NCI-H526 treated with DMSO at 0.1 percent for 48 hours (cell line): ENCODE data around the gene TMEM207.
"Not testable (repeated sequence)": the region's sequence is repeated elsewhere in the genome, so short reads cannot be mapped to it uniquely, and the experiment has no call there.

Experiments
- DNase-seq: peaks from one replicate; lab custom pipeline; 2025; lab: John Stamatoyannopoulos, UW

TMEM207 gene

DNA sequence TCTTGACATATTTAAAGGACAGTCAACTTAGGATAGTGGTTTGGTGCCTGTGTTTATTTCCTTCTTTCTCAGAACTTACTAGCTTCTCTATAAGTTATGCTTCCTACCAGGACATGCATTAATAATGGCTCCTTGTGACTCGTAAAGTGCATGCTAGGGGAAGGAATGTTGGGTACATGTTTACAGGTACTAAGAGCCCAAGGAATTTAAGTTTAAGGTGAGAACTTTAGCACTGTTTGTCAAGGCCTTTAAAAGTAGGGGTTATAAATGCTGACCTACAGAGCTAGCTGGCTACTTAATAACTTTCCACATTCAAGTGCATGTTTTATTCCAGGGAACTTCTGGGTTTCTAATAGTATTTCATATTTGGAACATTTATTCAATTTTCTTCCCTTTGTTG lies at the start of gene TMEM207:
TMEM207 (minus strand) TSS at position 101 of the 400 bp plus-strand sequence; CDS start at position 9, 92 bp downstream.
- no peak for DNase-seq

DNA sequence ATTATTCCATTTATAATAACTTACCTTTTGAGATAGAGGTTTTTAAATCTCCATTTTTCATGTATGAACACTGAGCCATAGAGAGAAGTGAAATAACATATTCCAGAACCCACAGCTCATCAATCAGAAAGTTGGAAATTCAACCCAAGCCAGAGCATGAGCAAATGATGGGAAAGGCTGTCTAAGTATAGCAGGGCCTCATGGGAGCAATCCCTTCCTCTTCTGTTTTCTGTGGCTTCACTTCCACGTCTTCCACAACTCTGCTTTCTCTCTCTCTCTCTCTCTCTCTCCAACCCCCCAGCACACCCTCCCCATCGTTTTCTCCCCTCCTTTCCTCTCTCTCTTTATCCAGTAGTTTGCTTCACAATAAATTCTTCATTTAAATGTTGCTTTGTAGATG lies 49.4 kb upstream of the TMEM207 start:
- no peak for DNase-seq

DNA sequence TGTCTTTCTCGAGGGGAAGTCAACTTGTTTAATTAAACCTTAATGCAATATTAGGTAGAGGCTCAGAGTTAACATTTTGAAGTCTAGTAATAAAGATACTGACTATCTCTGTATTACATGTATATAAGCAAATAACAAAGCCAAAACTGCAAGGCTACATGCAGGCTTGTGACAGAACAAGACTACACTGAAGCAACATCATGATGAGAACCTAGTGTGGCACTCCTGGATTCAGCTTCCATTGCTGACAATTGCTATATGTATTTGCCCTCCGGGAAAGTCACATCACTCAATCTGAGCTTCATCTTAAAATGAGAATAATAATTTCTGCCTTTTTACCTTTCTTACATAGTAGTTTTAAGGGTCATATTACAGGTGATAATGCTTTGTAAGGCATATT lies 48.6 kb upstream of the TMEM207 start:
- DNase-seq = no peak

DNA sequence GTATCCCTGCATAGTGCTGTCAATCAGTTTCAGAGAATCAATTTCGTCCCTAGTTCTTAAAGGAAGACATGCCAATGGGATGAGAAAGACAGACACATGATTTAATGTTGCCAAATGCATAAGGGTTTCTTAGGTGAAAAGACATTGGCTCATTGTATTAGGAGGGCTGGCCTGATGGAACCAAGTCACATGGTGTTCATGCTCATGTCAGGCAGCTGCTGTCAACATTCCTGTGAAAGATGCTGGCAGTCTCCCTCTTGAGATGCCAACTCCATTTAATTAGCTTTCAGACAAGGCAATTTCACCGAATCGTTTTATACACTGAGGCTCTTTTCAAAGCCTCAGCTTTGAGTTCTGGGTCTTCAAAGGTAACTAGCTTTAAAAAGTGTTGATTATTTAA lies 48.1 kb upstream of the TMEM207 start:
- DNase-seq = no peak

DNA sequence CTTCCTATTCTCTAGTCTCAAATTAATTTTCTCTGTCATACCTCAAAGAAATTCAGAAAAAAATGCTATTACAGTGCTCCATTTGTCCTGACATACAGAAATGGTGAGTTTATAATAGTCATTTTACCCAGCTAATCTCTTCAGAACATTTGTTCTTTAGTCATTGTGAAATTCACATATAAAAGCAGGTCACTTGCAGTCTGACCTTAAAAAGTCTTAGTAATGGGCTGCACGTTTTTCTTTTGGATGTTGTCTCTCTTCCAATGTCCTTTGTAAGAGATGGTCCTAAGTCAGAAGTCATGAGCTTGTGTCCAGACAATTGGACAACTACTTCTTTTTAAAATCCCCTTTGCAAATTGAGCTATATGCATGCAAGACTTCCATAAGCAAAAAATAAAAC lies 47.2 kb upstream of the TMEM207 start:
- DNase-seq = no peak

DNA sequence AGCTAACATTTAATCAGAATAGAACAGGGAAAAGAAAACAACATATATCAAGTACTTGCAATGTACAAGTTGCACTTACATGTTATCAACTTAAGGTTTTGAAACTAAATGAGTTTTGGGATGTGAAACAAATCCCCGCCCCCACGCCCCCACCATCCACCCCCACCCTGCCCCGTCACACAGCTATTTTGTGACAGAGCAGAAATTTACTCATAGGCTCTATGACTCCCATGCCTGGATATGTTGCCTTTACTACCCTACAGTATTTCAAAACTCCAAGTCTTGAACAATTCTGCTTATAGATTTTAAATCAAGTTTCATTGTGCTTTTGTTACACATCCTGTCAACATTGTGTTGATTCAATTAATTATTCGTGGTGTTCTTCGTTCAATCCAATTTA lies 46.1 kb upstream of the TMEM207 start:
- DNase-seq = no peak

DNA sequence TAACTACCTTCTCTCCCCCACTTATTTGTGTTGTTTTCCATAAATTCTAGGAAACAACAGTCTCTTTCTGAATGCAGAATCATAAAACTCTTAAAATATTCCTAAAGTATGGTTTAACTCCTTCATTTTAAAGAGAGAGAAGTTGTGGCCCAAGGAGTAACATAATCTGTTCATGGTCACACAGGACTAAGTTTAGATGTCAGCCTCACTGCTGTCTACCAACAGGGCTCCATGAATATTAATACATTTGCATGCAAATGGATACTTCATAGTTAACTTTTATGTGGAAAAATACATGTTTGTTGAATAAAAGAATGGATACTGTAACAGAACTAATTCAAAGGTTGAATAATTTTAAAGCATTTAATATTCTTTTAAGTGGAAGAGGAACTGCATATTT lies 45.7 kb upstream of the TMEM207 start:
- no peak for DNase-seq

DNA sequence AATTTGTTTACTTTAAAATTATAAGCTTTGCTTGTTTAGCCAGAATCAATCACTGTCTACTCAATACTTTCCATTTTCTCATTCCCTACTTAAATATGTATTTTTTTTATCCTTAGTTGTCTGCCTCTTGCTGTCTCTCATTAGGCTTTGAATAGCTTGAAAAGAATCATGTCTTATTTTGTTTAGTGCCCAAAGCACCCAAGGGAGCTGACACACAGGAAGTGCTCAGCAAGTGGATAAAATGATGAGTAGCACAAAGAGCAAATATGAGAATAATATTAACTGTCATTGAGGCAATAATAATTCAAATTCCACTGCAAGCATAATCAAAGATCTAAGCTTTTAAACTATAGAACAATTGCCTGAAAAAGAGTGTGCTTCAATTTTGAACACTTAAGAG lies 45.2 kb upstream of the TMEM207 start:
- DNase-seq = no peak

DNA sequence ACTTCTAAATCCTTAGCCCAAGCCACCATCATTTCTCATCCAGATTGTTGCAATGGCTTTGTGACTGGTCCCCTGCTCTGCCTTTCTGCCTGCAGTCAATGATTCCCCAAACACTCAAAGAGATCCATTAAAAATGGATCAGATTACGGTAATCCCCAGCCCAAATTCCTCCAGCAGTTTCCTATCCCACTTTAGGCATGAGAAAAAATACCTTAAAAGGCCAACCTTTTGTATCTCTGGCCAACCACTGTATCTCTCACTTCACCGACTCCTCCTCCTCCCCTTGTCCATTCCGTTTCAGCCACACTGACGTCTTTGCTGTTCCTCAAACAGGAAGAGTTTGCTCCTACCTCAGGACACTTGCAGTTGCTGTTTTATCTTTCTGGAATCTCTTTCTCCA lies 43.3 kb upstream of the TMEM207 start:
- no peak for DNase-seq

DNA sequence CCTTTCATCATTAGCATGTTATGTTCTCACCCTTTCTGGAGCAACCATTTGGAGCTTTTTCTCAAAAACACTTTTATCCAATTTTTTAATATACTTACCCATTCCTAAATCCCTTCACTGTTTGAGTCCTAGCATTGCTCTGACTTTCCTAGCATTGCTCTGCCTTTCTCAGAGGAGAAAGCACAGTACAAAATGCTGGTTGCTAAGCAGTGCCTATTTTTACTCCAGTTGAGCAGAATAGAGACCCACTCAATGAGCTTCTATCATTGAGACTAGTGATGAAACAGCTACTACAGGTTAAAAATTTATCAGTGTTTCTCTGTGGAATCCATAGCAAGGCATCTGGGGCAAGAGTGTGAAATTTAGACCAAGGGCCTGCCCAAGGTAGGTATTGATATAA lies 42.4 kb upstream of the TMEM207 start:
- DNase-seq = no peak

DNA sequence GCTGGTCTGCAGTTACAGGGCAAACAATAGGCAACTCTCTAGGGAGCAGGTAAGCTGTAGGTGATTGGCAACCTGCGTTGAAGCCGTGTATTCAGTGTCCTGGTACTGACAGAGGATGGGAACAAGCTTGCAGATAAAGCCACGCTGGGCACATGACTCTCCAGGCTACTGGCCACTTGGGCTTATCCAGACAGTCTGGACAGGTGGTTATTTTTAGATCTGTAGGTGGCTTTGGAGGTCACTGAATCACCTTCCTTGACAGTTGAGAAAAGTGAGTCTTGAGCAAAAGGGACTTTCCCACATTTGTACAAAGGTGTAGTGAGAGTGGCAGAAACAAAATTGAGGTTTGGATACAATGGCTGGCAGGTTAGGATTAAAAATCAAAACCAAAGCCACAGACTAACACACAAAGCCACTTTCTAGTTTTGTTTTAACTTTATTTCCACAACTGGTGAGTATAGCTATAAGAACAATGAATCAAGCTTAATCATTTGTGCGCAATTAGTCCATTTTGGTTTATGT lies 41.9 kb upstream of the TMEM207 start:
- no peak for DNase-seq

DNA sequence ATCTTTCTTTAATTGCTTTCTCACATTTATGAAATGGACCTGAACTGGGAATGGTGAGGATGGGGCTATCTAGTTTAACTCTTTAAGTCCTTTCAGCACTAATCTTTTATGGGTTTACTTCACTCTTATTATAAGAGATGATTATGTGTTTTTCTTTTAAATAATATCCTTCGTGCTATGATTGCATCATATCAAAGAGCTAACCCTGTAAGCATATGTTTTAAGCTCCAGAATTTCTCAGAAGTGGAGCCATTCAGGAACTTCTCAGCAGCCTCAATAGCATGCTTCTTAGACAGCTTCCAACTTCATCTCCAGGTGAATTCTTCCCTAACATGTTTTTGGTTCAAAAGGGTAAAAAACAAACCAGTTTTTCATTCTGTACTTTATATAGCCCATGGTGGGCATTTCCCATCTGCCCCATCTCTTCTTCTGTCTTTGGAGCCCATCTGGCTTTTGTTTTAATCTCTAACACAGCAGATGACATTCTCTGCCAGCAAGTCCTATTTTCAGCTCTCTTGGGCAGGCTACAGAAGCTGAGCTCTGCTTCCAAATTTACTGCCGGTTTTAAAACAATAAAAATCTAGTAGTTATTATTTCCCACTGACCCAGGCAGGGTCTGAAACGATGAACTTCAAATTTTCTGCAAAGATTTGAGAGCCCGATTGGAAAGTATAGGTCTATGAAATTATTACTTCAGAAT lies 37.4 kb upstream of the TMEM207 start:
- DNase-seq = no peak

DNA sequence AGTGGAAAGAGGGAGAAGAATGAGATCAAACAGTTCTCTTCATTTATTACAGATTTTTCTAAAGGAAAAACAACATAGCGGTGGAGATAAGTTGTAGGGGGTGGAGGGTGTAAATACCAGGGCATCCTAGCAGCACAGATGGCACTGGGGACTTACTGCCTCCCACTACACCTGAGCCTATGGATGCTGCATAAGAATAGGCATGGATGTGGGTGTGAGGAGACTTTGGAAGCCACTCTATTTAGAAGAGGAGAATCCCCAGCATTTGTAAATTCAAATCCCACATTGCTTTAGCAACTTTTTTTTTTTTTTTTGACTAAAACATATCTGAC lies 36.8 kb upstream of the TMEM207 start:
- DNase-seq = no peak

DNA sequence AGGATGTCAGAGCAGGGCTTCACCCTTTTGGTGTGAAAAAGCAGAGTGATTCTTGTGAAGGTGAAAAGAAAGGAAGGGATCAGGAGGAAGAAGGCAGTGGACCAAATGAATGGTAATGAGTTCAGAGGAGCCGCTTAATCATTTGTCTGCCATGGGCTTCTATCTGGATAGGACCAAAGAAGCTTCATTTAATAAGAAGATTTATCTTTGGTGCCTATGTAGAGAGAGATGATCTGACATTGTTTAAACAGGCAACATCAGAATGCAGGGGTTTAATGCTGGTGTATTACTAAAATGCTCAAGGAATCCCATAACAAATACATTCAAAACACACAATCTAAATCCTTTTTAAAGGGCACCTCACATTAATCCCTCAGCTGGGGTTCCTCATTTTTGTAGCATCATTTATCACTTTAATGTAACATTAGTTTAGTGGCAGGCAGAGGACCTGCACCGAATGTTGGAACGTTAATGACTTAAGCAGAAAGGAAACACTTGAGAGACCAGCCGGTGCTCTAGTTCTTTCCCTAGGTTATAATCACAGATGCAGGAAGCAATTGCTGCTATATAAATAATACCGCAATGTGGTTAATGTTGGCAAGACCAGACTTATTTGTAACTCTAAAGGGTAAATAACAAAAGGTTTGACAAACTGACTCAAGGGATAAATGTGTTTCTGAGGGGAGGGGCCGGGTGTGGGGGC lies 36.3 kb upstream of the TMEM207 start:
- DNase-seq = no peak

DNA sequence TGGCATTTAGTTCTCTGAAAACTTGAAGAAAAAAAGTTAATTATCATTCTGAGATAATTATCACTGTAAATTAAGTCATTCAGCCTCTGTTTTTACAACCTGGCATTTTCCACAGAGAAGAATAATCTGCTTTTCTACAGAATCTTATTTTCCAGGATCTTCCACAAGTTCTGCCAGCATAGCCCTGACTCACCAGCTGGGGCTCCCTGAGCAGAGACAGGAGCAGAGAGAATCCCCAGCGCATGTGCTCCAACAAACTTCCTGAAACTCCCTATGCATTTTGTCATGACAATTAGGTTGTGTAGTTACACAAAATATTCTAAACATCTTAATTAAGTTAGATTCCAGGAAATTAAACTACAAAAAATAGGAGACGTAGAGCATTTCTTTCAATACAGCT lies 32.1 kb upstream of the TMEM207 start:
- DNase-seq = no peak

DNA sequence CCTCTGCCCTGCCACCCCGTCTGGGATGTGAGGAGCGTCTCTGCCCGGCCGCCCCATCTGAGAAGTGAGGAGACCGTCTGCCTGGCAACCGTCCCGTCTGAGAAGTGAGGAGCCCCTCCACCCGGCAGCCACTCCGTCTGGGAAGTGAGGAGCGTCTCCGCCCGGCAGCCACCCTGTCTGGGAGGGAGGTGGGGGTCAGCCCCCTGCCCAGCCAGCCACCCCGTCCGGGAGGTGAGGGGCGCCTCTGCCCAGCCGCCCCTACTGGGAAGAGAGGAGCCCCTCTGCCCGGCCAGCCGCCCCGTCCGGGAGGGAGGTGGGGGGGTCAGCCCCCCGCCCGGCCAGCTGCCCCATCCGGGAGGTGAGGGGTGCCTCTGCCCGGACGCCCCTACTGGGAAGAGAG lies 23.6 kb upstream of the TMEM207 start:
- not testable (repeated sequence) for DNase-seq

DNA sequence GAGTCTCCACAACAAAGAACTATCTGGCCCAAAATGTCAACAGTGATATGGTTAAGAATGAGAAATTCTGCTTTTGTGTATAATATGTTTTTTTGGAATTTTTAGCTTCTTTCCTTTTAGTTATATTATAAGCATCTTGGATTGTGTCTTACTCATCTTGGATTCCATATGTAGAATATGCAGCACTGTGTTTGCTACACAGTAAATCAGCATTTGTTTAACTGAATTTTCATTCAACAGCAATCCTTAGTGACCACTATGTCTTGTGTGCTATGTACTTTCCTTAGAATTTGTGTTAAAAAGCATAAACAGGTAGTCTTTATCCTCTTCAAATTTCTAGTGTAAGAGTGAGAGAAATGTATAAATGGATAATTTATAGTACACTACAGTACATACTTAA lies 18.2 kb upstream of the TMEM207 start:
- no peak for DNase-seq

DNA sequence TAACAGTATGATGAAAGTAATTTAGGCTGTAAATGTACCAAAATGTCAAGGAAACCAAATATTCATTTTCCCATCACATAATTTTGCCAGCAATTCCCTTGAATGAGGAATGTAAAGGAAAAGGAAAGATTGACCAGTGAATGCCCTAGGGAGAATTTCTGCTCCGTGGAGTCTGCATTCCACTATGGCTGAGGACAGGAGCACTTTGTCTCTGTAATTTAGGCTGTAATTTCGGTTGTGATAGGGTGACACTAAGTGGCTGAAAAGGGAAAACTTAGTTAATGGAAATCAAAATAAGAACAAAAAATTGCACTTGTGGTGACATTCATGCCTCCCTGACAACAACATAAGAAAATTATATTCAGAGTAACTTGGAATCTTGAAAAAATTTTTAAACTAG lies 8.3 kb upstream of the TMEM207 start:
- DNase-seq = no peak

DNA sequence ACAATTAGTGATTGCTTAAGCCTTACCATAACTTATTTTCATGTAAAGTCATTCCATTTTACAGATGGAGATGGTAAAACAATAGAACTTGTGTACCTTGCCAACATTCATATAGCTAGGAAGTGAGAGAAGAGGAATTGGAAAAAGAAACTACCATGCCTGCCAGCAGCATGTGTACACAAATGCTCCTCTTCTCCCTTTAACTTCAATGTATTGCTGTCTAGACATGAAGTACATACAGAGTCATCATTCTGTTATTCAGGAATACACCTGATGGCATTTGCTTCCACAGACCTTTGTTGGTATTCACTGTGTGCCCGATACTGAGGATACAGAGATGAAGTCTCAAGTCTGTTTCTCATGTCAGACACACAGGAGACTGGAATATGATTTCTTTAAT lies 7.1 kb upstream of the TMEM207 start:
- DNase-seq = no peak

DNA sequence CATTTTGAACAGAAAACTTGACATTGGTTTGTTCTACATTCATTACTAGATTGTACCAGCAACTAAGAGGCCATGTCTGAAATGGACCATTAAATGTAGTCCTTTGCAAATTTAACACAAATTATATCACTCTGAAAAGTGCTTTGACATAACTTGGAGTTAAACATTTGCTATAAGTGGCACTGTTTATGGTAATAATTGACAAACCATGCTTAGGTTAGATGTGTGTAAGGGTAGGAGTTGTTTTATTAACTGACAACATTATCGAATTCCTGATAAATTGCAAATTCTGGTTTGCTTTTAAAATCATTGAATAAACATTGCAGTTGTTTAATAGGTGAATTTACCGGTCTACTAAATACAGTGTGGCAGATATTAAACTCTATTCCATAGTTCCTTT lies 6.1 kb upstream of the TMEM207 start:
- no peak for DNase-seq

DNA sequence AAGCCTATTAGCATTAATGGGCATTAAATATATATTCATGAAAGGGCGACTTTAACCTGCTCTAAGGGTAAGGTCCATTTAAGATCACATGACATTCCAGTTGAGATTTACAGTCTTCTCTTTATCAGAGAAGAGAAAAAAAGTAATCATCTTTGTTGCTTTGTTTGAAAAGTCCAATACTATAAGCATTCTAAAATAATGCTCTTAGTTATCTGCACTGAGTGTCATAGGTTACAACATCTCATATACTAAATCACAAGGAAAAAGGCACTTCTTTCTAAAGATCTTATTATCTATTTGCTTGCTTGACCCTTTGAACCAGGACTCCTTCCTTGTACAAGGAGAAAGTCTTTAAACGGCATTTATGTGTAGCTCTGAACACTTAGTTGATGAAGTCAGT lies 1.4 kb downstream of the TMEM207 start:
- no peak for DNase-seq

DNA sequence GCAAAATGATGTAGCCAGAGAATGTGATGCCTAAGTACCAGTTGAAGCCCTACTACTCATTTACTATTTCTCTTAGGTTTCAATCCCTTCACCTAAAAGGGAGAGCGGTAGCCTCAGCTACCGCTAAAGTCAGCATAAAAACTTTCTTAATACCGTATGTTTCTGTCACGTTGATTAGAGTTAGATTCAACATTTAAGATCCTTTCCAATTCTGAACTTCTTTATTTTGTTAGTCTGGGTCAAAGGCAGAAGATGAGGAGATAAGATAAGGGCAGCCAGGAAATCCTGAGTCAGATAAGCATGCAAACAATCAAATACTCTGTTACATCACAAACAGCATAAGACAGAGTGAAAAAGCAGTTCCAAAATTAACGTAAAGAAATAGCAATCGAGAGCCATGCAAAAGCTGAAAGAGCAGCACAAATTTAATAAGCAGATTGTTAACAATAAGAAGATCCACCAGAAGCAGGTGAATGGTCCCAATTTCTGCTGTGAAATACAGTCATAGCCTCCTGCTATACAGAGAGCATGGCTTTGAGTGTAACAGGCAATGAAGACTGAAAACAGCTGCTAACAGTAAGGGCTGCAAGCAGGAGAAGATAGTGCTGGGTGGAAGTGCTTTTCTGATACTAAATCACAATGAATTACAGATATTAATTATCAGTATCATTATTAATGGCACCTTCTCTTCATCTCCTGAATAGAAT lies 3.0 kb downstream of the TMEM207 start:
- DNase-seq = no peak

DNA sequence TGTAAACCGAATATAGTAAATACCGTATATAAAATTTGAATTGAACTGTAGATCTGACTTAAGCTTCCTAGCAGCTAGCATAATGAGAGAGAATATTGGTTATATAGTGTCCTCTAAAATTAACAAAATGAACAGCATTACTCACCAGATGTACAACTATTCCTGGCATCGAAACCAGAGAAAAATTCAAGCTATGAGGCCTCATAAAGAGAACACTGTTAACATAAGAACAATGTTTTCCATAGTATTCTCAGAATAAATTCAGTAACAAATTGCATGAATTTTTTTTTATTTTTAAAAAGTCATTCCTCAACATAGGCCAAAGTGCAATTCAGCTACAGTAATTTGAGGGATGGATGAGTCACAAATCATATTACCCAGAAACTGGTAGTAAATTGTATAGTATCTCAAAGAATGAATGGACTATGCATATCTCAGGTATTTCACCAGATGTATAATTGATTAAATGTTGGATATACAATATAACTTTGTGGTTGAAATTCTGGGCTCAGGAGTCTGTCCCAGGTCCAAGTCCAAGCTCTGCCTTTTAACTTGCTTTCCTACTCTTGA lies 5.0 kb downstream of the TMEM207 start:
- DNase-seq = no peak
